Loucy (cell line): ENCODE measurements around the gene HSPA6.

Experiments used
- CTCF ChIP-seq: fragments of 200-600 bp; sonication (generic); conservative IDR thresholded peaks from 2 replicates; pipeline ENCODE4 v1.5.1; 2014; ENCODE audit warnings: mild to moderate bottlenecking, antibody characterized with exemption, low read length
- EZH2phosphoT487 ChIP-seq: fragments of 200-600 bp; IDR thresholded peaks from 2 replicates; pipeline ENCODE4 v1.6.1; 2018; ENCODE audit warnings: antibody characterized with exemption, mild to moderate bottlenecking, moderate library complexity, borderline replicate concordance

GRCh38 chr1:161502181-161502580 is 22.2 kb upstream of the HSPA6 start:
- no peak for TF ChIP-seq CTCF
- TF ChIP-seq EZH2phosphoT487, result no peak
